D341Med (cell line): ENCODE measurements around the gene KNL1.
A peak's percentile ranks its signal among the peaks of the same experiment; 100 is the strongest.
"Not testable (repeated sequence)": the region's sequence is repeated elsewhere in the genome, so short reads cannot be mapped to it uniquely, and the experiment has no call there.

Source experiments
- DNase-seq: peaks from one replicate; pipeline ENCODE4 v3.0.0; 2012; ENCODE audit warnings: low spot score

The KNL1 gene, protein sequence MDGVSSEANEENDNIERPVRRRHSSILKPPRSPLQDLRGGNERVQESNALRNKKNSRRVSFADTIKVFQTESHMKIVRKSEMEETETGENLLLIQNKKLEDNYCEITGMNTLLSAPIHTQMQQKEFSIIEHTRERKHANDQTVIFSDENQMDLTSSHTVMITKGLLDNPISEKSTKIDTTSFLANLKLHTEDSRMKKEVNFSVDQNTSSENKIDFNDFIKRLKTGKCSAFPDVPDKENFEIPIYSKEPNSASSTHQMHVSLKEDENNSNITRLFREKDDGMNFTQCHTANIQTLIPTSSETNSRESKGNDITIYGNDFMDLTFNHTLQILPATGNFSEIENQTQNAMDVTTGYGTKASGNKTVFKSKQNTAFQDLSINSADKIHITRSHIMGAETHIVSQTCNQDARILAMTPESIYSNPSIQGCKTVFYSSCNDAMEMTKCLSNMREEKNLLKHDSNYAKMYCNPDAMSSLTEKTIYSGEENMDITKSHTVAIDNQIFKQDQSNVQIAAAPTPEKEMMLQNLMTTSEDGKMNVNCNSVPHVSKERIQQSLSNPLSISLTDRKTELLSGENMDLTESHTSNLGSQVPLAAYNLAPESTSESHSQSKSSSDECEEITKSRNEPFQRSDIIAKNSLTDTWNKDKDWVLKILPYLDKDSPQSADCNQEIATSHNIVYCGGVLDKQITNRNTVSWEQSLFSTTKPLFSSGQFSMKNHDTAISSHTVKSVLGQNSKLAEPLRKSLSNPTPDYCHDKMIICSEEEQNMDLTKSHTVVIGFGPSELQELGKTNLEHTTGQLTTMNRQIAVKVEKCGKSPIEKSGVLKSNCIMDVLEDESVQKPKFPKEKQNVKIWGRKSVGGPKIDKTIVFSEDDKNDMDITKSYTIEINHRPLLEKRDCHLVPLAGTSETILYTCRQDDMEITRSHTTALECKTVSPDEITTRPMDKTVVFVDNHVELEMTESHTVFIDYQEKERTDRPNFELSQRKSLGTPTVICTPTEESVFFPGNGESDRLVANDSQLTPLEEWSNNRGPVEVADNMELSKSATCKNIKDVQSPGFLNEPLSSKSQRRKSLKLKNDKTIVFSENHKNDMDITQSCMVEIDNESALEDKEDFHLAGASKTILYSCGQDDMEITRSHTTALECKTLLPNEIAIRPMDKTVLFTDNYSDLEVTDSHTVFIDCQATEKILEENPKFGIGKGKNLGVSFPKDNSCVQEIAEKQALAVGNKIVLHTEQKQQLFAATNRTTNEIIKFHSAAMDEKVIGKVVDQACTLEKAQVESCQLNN (N-terminal part only)

DNA sequence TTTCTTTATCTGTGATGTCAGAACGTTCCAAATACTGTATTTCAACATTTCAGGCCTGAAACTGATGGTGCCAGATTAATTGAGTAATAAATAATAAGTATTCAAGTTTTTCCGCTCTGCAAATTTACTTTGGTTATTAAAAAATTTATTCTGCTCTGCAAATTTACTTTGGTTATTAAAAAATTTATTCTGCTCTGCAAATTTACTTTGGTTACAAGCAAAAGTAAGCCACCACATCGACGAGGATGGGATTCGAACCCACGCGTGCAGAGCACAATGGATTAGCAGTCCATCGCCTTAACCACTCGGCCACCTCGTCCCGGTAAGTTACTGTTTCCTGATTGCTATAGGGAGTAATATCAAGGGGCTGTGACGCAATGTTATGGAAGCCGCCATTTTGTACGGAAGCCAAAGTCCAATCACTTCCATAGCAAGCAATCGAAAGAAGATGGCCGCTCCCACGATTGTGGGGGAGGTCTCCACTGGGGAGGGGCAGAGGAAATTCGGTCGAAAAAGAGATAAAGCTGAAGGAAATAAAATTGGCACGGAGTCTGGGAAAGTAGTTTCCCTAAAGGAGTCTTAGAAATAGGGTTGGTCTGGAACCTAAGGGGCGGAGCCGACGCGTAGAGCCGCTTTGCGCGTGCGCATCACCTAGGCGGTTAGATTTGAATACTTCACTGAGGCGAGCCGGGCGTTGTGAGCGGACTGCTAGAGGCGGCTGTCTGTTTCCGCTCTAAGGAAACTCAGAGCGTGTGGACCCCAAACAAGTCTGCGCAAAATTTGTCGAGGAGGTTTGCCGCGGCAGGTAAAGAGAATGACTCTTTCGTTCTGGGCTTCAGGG is at the start of gene KNL1:
Gene KNL1 (plus strand): TSS at position 662 of the 841 bp plus-strand sequence. CDS start 8,683 bp downstream, outside the sequence.
- peak; percentile 88 for DNase-seq

DNA sequence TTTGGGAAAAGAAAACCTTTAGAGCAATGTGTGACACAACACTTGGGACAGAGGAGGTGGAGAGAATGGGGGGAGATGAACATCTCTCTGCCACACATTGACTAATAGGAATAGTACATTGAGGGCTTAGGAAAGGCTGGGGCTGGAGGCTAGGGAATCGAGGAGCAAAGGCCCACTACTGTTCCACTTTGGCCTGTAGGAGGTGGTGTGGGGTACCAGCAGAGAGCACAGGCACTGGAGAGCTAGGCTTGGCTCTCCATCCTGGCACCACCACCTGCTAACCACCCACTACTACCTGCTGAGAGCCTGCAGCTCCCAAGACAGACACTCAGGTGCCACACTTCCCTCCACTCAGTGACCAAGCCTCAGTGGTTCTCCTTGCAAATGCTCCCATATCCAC is 48.6 kb upstream of the KNL1 start:
- DNase-seq, result no peak

DNA sequence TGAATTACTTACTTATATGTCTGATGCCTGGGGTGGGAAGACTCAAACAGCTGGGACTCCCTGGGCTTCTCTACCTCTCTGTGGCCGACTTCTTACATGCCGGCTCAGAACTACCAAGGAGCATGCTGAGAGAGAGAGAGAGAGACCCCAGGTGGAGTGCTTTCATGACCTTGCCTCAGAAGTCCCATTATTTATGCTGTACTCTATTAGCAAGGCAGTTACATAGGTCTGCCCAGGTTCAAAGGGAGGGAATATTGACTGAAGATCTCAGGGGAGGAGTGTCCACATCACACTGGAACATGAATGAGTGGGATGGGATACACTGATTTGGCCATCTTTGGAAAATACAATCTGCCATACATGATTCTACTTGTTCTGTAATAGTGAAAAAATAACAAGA is 45.4 kb upstream of the KNL1 start:
- no peak for DNase-seq

DNA sequence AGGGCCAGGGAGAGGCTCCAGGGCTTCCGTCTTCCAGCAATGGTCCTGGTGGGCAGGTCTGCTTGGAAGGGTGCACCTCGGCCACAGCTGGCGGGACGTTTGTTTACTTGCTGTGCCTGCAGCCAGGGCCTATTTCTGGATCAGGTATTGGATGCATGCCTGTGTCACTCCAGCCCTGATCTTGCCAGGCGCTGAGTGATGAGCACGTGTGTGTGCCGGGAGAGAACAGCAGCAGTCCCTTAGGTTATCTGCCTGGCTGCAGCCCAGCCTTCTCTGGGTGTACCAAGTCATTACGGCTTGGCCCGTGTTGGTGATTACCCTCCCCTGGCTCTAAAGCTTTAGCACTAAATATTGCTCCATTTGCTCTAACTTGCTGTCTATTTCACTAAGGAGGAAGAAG is 44.2 kb upstream of the KNL1 start:
- no peak for DNase-seq

DNA sequence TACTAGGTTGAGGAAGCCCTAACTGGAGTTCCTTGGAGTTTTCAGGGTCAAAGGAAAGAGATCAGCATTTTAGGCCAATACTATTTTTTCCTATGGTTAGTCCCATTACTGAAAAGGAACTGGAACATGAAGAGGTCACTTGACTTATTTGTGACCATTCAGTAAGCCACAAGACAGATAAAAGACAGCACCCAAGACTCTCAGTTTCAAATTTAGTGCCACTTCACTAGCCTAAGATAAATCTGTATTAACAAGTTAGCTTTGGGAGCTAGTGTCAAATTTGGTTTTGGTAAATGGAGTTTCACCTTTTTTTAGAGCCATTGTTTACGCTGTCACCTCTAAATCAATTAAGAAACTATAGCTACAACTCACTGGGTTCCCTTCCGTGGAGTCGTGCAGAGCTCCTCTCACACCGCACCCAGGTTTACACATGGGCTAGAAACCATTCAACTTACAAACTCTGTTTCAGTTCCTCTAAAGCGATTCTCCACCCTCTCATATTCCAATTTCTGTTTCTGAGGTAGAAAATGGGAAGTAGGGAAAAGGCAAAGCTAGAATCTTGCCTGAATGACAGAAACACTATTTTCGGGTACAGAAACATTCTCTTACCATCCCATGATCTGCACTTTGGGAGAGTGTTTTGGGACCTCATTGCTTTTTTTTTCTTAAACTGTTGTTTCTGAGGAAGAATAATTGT is 43.6 kb upstream of the KNL1 start:
- no peak for DNase-seq

DNA sequence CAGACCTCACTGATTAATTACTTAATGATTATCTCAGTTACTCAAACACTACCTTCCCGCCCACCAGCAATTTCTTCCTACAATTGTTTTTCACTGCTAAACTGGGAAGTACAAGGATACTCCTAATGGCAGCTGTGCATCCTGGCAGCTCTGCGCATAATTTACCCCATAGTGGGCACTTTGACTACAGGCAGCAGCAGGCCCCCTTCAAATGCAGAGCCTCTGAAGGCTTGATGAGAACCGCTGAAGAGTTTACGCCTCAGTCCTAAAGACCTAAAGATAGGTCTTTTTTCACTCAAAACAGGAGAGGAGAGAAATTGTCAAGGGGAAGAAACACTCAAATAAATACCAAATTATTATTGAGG is 39.9 kb upstream of the KNL1 start:
- no peak for DNase-seq

DNA sequence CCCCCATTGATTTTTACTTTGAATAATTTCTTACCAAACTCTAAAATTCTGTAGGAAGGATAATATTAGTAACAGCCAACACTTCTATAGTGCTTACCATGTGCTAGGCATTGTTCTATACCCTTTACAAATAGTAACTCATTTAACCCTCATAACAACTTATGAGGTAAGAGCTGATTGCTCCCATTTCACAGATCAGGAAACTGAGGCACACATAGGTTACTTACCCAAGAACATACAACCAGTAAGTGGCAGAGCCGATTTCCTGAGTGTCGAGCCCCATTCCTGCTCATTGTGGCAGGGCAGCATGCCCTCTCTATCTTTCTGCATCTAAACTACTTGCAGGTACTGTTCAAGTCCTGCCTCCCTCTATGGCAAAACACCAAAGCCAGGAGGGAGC is 38.2 kb upstream of the KNL1 start:
- DNase-seq, result no peak

DNA sequence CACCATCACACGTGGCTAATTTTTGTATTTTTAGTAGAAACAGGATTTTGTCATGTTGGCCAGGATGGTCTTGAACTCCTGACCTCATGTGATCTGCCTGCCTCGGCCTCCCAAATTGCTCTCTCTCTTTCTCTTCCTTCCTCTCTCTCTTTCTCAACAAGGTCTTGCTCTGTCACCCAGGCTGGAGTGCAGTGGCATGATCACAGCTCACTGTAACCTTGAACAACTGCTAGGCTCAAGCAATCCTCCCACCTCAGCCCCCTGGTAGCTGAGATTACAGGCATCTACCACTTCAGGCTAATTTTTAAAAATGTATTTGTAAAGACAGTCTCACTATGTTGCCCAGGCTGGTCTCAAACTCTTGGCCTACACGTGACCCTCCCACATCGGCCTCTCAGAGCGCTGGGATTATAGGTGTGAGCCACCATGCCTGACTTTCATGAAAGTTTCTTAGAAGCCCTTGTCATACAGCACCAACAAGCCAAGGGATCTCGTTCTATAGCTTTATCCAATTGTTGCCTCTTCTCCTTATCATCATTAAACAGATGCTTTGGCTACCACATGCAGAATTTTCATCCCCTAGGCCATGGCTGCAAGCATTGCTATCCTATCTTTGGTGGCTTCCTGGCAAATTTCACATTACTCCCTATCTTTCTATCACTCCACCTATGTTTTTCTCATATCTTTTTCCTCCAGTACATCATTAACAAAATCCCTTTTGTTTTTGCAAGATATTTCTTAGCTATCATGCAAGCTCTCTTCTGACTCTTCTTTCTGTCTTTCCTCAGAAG is 34.9 kb upstream of the KNL1 start:
- DNase-seq, result no peak

DNA sequence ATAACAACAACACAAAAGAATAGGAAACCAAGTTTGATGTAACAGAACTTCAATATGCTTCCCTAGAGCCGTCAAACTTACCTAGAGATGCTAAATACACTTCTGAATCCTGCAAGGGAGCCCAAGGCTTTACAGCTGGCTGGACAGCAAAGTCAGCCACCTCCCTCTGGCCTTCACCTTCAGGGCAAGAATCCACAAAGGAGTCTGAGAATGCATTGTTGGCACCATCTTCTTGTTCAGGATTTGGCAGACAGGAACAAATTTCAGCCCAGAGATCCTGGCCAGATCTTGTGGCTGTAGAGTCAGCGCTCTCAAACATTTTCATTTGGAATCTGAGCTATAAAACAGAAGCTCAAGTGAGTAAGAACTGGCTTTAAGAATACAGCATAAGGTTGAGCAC is 31.4 kb upstream of the KNL1 start:
- no peak for DNase-seq

DNA sequence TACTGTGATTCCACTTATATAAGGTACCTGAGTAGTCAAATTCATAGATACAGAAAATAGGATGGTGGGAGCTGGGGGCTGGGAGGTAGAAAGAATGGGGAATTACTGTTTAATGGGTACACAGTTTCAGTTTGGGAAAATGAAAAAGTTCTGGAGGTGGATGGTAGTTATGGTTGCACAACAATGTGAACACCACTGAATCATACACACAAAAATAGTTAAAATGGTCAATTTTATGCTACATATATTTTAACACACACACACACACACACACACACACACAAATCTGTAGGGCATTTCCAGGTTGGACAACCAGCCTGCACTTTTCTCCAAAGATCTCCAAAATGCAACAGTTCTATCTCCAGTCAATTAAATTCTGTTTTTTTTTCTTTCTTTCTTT is 30.6 kb upstream of the KNL1 start:
- no peak for DNase-seq

DNA sequence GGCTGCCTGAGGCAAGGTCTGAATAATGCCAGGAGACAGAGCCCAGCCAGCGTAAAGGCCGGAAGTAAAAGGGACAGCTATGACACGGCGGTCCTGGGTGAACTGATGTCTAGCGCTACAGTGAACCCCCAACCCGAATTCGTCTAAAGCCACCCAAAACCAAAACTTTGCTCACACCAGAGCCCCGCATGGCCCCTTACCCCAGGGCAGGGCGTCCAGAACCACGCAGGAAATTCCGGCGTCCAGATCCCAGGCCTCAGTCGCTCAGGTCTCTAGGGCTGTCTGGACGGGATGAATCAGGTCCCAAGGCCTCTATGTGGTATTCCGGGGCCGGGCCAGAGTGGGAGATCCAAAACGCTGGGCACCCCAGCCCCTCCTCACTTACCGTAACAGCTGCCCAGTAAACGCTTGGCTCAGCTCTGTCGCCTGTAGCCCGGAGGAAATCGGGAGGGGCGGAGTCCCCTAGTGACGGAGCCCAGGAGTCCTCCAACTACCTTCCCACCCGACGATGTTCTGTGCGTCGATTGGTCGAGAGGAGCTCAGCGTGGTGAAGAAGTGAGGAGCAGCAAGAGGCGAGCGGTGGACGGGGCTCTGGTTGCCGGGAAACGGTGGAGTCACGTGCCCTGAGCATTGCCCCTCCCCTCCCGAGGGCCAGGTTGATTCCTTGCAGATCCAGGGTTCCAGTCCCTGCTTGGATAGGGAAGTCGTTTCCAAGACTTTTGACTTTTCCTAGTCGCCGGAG is 29.3 kb upstream of the KNL1 start, which contains the start of gene CCDC32:
Gene CCDC32 (minus strand): TSS at position 452 of the 742 bp plus-strand sequence. CDS start 2,027 bp downstream, outside the sequence.
- peak; percentile 96 for DNase-seq

DNA sequence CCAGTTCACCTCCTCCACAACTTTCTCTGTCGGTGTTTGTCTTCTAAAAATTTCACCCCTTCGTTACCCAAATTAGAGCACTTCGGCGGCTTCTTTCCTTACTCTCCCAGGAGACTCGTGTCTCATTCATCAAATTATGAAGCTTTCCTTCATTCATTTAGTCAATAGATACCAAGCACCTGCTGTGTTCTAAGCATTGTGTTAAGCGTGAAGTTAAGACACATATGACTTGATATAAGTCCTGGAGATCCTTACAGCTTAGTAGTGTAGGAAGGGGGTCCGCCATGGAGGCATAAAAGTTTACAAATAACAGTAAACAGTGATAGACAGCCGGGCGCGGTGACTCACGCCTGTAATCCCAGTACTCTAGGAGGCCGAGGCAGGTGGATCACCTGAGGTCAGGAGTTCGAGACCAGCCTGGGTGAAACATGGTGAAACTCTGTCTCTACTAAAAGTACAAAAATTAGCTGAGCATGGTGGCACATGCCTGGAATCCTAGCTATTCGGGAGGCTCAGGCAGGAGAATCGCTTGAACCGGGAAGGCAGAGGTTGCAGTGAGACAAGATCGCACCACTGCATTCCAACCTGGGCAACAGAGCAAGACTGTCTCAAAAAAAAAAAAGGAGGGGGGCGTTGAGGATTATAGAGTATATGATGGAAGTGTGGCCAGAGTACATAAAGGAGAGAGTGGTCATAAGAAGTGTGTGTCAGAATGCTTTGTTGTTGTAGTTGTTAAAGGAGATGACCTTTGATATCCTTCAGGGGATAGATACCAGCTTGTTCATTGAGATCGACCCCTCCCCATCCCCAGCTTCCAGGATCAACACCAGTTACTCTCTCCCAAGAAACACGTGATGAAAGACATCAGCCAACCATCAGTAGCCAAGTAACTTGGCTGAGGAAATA is 28.5 kb upstream of the KNL1 start:
- DNase-seq, result no peak

DNA sequence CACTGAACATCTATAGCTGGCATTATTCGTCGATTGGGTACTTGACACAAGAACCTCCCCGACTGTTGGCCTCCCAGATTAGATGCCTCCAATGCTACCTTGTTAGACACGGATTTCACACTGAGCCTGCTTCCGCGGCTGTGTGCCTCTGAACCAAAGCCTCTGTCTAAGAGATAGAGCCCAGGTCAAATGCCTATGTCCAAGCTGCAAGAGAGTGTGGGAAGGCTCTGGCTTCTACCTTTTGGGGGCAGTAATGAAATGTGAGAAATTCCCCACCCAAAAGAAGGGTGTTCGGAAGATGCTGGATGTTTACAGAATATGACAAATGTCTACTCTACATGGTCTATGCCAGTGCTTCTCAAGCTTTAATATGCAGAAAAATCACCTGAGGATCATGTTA is 26.9 kb upstream of the KNL1 start:
- DNase-seq, result no peak

DNA sequence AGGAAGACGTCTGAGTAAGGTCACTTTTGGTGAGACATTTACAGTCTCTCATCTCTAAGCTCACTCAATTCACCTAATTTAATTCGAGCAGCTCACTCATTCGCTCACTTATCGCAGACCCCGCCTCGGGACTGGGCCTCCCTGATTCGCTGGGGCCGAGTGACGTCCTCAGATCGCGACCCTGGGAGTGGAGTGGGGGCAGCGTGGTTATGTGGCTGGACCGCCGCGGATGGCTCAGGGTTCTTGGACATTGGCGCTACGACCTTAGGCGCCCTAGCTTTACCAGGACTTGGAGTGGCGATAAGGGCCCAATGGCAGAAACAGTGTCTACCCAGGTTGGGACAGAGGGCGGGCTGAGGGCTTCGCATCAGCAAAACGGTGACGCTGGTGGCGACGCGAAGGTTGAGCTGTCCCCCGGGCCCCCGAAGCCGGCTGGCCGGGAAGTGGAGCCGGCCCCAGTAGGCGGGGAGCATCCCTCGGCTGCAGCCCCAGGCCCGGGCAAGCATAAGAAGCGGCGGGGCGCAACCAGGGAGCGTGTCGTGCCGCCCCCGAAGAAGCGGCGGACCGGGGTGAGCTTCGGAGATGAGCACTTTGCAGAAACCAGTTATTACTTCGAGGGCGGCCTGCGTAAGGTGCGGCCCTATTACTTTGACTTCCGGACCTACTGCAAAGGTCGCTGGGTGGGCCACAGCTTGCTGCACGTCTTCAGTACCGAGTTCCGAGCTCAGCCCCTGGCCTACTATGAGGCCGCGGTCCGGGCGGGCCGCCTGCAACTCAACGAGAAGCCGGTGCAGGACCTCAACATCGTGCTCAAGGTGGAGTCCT is 24.7 kb upstream of the KNL1 start, which contains the start of gene RPUSD2:
Gene RPUSD2 (plus strand): TSS at position 171 of the 825 bp plus-strand sequence. CDS start 39 bp downstream, at position 210.
- DNase-seq, result peak; percentile 96

DNA sequence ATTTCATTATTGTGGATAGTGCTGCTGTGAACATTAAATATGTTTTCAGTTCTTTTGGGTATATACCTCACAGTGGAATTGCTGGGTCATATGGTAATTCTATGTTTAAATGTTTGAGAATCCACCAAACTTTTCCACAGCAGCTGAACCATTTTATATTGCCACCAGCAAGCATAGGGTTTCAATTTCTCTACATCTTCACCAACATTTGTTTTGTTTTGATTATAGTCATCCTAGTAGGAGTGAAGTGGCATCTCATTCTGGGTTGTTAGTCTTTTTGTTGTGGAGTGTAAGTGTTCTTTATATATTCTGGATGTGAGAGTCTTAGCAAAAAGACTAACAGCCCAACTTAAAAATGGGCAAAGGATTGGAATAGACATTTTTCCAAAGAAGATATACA is 18.9 kb upstream of the KNL1 start:
- no peak for DNase-seq

DNA sequence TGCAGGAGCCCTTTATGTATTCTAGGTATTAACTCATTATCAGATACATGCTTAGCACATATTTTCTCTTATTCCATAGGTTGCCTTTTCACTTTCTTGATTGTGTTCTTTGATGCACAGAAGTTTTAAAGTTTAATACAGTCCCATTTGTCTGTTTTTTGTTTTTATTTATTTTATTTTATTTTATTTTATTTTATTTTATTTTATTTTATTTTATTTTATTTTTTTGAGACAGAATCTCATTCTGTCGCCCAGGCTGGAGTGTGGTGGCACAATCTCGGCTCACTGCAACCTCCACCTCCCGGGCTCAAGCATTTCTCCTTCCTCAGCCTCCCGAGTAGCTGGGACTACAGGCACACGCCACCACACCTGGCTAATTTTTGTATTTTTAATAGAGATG is 17.1 kb upstream of the KNL1 start:
- not testable (repeated sequence) for DNase-seq

DNA sequence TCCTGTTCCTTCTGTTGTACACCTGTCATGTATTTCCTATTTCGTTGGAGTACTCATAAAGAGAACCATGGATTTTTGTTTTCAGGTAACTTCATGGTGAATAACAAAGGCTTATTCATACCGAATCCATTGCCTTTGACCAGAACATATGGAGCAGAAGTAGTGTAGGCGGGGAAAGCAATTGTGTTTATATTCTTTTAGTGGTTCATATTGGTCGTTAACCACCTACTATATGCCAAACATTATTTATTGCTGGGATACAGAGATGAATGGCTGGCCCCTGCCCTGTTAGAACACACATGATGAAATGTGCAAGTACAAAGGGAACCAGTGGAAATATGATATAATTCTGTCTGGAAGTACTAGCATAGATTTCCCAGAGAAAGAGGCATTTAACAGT is 15.2 kb upstream of the KNL1 start:
- no peak for DNase-seq
